Measurements from ENCODE around the gene CEP72.
"Not testable (repeated sequence)": the region's sequence is repeated elsewhere in the genome, so short reads cannot be mapped to it uniquely, and the experiment has no call there.

CEP72 gene

GRCh38 chr5:625516-625915, 13.4 kb downstream of the CEP72 start:
- Histone ChIP-seq H4K20me1 (ENCODE audit: insufficient read depth, low read length) (no peaks in the 10 kb centered on the region), H3K9ac (ENCODE audit: low read length) (no peak overlapping the region), H3K36me3 (ENCODE audit: insufficient read depth, low read length) (peaks cover 60% of the 10 kb centered on the region), H3K9me2 (ENCODE audit: low read depth, low read length) (no peaks in the 10 kb centered on the region), H2AFZ (ENCODE audit: low read length) (no peak overlapping the region), H3K9me3 (ENCODE audit: low read length) (no peaks in the 10 kb centered on the region), H3K4me2 (ENCODE audit: low read length) (no peak overlapping the region), H3F3A (ENCODE audit: insufficient read depth, low read length) (no peaks in the 10 kb centered on the region), H3K4me3 (ENCODE audit: low read depth, low read length, poor library complexity, severe bottlenecking) (no peak overlapping the region), H3K27me3 (ENCODE audit: insufficient read depth, low read length) (no peaks in the 10 kb centered on the region), H3K27ac (ENCODE audit: low read depth, low read length, poor library complexity, severe bottlenecking) (no peak overlapping the region), H3K79me2 (ENCODE audit: insufficient read depth, low read length) (no peaks in the 10 kb centered on the region), H3K4me1 (ENCODE audit: insufficient read depth, low read length, severe bottlenecking) (no peaks in the 10 kb centered on the region)
- TF ChIP-seq CTCF (IDR thresholded peaks at IDR 0.05; ENCODE audit: low read length): no peak
- no peak for TF ChIP-seq EZH2 (IDR thresholded peaks at IDR 0.05; ENCODE audit: borderline replicate concordance, low read length)

GRCh38 chr5:626850-627249, 14.7 kb downstream of the CEP72 start:
- no peak overlapping the region for H3K4me2 ChIP-seq (ENCODE audit: low read length)
- H3K79me2 ChIP-seq (ENCODE audit: insufficient read depth, low read length): no peaks in the 10 kb centered on the region
- H3K36me3 ChIP-seq (ENCODE audit: insufficient read depth, low read length): peaks cover 48% of the 10 kb centered on the region; the same call in 1 of the 2 replicates
- H2AFZ ChIP-seq (ENCODE audit: low read length): no peak overlapping the region
- no peaks in the 10 kb centered on the region for H3K9me2 ChIP-seq (ENCODE audit: low read depth, low read length)
- H3K4me1 ChIP-seq (ENCODE audit: insufficient read depth, low read length, severe bottlenecking): no peaks in the 10 kb centered on the region
- H3K9ac ChIP-seq (ENCODE audit: low read length): no peak overlapping the region
- no peak overlapping the region for H3K4me3 ChIP-seq (ENCODE audit: low read depth, low read length, poor library complexity, severe bottlenecking)
- no peaks in the 10 kb centered on the region for H3K27me3 ChIP-seq (ENCODE audit: insufficient read depth, low read length)
- no peak overlapping the region for H3K27ac ChIP-seq (ENCODE audit: low read depth, low read length, poor library complexity, severe bottlenecking)
- H3F3A ChIP-seq (ENCODE audit: insufficient read depth, low read length): no peaks in the 10 kb centered on the region
- TF ChIP-seq EZH2 (IDR thresholded peaks at IDR 0.05; ENCODE audit: borderline replicate concordance, low read length): no peak
- H3K9me3 ChIP-seq (ENCODE audit: low read length): no peaks in the 10 kb centered on the region
- no peaks in the 10 kb centered on the region for H4K20me1 ChIP-seq (ENCODE audit: insufficient read depth, low read length)

- H3K9me3 ChIP-seq (ENCODE audit: low read length): no peaks in the 10 kb centered on the region
- no peaks in the 10 kb centered on the region for H3K4me1 ChIP-seq (ENCODE audit: insufficient read depth, low read length, severe bottlenecking)
- TF ChIP-seq CTCF (IDR thresholded peaks at IDR 0.05; ENCODE audit: low read length) (no peak), EZH2 (IDR thresholded peaks at IDR 0.05; ENCODE audit: borderline replicate concordance, low read length) (no peak)
- H2AFZ ChIP-seq (ENCODE audit: low read length): no peak overlapping the region
- no peaks in the 10 kb centered on the region for H3F3A ChIP-seq (ENCODE audit: insufficient read depth, low read length)
- H3K27ac ChIP-seq (ENCODE audit: low read depth, low read length, poor library complexity, severe bottlenecking): no peak overlapping the region
- no peaks in the 10 kb centered on the region for H3K9me2 ChIP-seq (ENCODE audit: low read depth, low read length)
- H3K36me3 ChIP-seq (ENCODE audit: insufficient read depth, low read length): peaks cover 43% of the 10 kb centered on the region; the same call in 1 of the 2 replicates
- H3K79me2 ChIP-seq (ENCODE audit: insufficient read depth, low read length): no peaks in the 10 kb centered on the region
- H3K4me2 ChIP-seq (ENCODE audit: low read length): no peak overlapping the region
- no peak overlapping the region for H3K9ac ChIP-seq (ENCODE audit: low read length)
- no peaks in the 10 kb centered on the region for H4K20me1 ChIP-seq (ENCODE audit: insufficient read depth, low read length)
- H3K27me3 ChIP-seq (ENCODE audit: insufficient read depth, low read length): no peaks in the 10 kb centered on the region
- H3K4me3 ChIP-seq (ENCODE audit: low read depth, low read length, poor library complexity, severe bottlenecking): no peak overlapping the region
Observed at GRCh38 chr5:627840-628239, 15.7 kb downstream of the CEP72 start.

GRCh38 chr5:628351-629205, 16.4 kb downstream of the CEP72 start:
- H3K9me2 ChIP-seq (ENCODE audit: low read depth, low read length); H3K27me3 ChIP-seq (ENCODE audit: insufficient read depth, low read length); H3K4me1 ChIP-seq (ENCODE audit: insufficient read depth, low read length, severe bottlenecking); H3K79me2 ChIP-seq (ENCODE audit: insufficient read depth, low read length); H3K4me3 ChIP-seq (ENCODE audit: low read depth, low read length, poor library complexity, severe bottlenecking); H3K9me3 ChIP-seq (ENCODE audit: low read length); H3K9ac ChIP-seq (ENCODE audit: low read length); H3K4me2 ChIP-seq (ENCODE audit: low read length); H3K27ac ChIP-seq (ENCODE audit: low read depth, low read length, poor library complexity, severe bottlenecking); H4K20me1 ChIP-seq (ENCODE audit: insufficient read depth, low read length); H3F3A ChIP-seq (ENCODE audit: insufficient read depth, low read length); H2AFZ ChIP-seq (ENCODE audit: low read length): not testable (repeated sequence)
- peaks cover 43% of the 10 kb centered on the region; the same call in 1 of the 2 replicates for H3K36me3 ChIP-seq (ENCODE audit: insufficient read depth, low read length)
